WTC11 (cell line): ENCODE measurements around the gene GALNT9. TPM values are rescaled to one million over a fixed set of nuclear protein-coding genes. Genes with fewer than 3 reads are reported as not detected.

Experiments
- ATAC-seq: fragments of 200-7000 bp; cut with Tn5 transposase; 2 replicates; pipeline ENCODE4 v1.10.0; 2021; ENCODE audit warnings: mild to moderate bottlenecking, moderate library complexity
- CTCF ChIA-PET: fragments of 300-600 bp; sonication (Branson Sonifier 250); formaldehyde crosslinking; loops from one replicate; lab custom pipeline; 2021; ENCODE audit warnings: antibody characterized with exemption; lab: Charles Lee
- POLR2A ChIA-PET: fragments of 350-600 bp; sonication (Branson Sonifier 250); formaldehyde crosslinking; loops from one replicate; lab custom pipeline; 2021; ENCODE audit warnings: antibody characterized with exemption; lab: Charles Lee
- DNase-seq: peaks from one replicate; pipeline ENCODE4 v3.0.0; 2021; ENCODE audit warnings: low spot score
- H3K27ac Mint-ChIP-seq: 2 replicates; pipeline ENCODE4 v1.8.0; 2021; ENCODE audit warnings: mixed read lengths
- H3K27me3 Mint-ChIP-seq: 2 replicates; pipeline ENCODE4 v1.8.0; 2021; ENCODE audit warnings: low read depth, mild to moderate bottlenecking, moderate library complexity, mixed read lengths
- H3K36me3 Mint-ChIP-seq: 2 replicates; pipeline ENCODE4 v1.8.0; 2021; ENCODE audit warnings: mixed read lengths
- H3K4me1 Mint-ChIP-seq: 2 replicates; pipeline ENCODE4 v1.8.0; 2022; ENCODE audit warnings: mixed read lengths
- H3K4me3 Mint-ChIP-seq: 2 replicates; pipeline ENCODE4 v1.8.0; 2021; ENCODE audit warnings: mild to moderate bottlenecking, moderate library complexity, mixed read lengths
- H3K9me3 Mint-ChIP-seq: 2 replicates; pipeline ENCODE4 v1.8.0; 2021; ENCODE audit warnings: mixed read lengths
- CREB1 ChIP-seq: sonication (generic); formaldehyde crosslinking; IDR thresholded peaks from 2 replicates; pipeline ENCODE4 v1.8.0; 2023; ENCODE audit warnings: mild to moderate bottlenecking, missing genetic modification reagents
- CREM ChIP-seq: sonication (generic); formaldehyde crosslinking; IDR thresholded peaks from 2 replicates; pipeline ENCODE4 v1.8.1; 2022; ENCODE audit warnings: mild to moderate bottlenecking, missing genetic modification reagents, moderate library complexity
- FOXJ3 ChIP-seq: sonication (generic); formaldehyde crosslinking; IDR thresholded peaks from 2 replicates; pipeline ENCODE4 v1.9.0; 2021; ENCODE audit warnings: missing genetic modification reagents, mild to moderate bottlenecking, borderline replicate concordance
- GRHL2 ChIP-seq: fragments of 250-450 bp; sonication (Bioruptor Pico); IDR thresholded peaks from 2 replicates; pipeline ENCODE4 v1.8.0; 2022; ENCODE audit warnings: mild to moderate bottlenecking, moderate library complexity; ENCODE audit not compliant: insufficient replicate concordance, severe bottlenecking
- NR1H2 ChIP-seq: sonication (generic); formaldehyde crosslinking; IDR thresholded peaks from 2 replicates; pipeline ENCODE4 v1.9.0; 2021; ENCODE audit warnings: mild to moderate bottlenecking, moderate library complexity, missing genetic modification reagents
- NR2C2 ChIP-seq: sonication (generic); formaldehyde crosslinking; IDR thresholded peaks from 2 replicates; pipeline ENCODE4 v1.8.0; 2022; ENCODE audit warnings: mild to moderate bottlenecking, missing genetic modification reagents
- SMAD3 ChIP-seq: sonication (generic); formaldehyde crosslinking; IDR thresholded peaks from 2 replicates; pipeline ENCODE4 v1.8.0; 2022; ENCODE audit warnings: missing genetic modification reagents, mild to moderate bottlenecking, borderline replicate concordance
- SP1 ChIP-seq: sonication (generic); formaldehyde crosslinking; conservative IDR thresholded peaks from 2 replicates; pipeline ENCODE4 v1.8.1; 2022; ENCODE audit warnings: missing genetic modification reagents
- TCF7 ChIP-seq: sonication (generic); formaldehyde crosslinking; IDR thresholded peaks from 2 replicates; pipeline ENCODE4 v1.8.0; 2022; ENCODE audit warnings: mild to moderate bottlenecking, low read depth, missing genetic modification reagents, moderate library complexity
- ZNF138 ChIP-seq: sonication (generic); formaldehyde crosslinking; conservative IDR thresholded peaks from 2 replicates; pipeline ENCODE4 v1.8.1; 2022; ENCODE audit warnings: mild to moderate bottlenecking, moderate library complexity, missing genetic modification reagents
- ZNF219 ChIP-seq: sonication (generic); formaldehyde crosslinking; IDR thresholded peaks from 2 replicates; pipeline ENCODE4 v1.8.0; 2023; ENCODE audit warnings: missing genetic modification reagents, mild to moderate bottlenecking, borderline replicate concordance
- ZNF263 ChIP-seq: sonication (generic); formaldehyde crosslinking; IDR thresholded peaks from 2 replicates; pipeline ENCODE4 v1.8.1; 2022; ENCODE audit warnings: low read depth, mild to moderate bottlenecking, moderate library complexity, missing genetic modification reagents
- ZNF317 ChIP-seq: sonication (generic); formaldehyde crosslinking; IDR thresholded peaks from 2 replicates; pipeline ENCODE4 v1.8.1; 2023; ENCODE audit warnings: low read depth, mild to moderate bottlenecking, moderate library complexity, missing genetic modification reagents, borderline replicate concordance
- ZNF423 ChIP-seq: fragments of 250-450 bp; sonication (Bioruptor Pico); IDR thresholded peaks from 2 replicates; pipeline ENCODE4 v2.1.2; 2022; ENCODE audit warnings: mild to moderate bottlenecking, moderate library complexity
- total RNA-seq: library from RNA; stranded (reverse); gene quantifications from 3 replicates; pipeline ENCODE4 v1.2.3, GENCODE V29; 2021
- TF ChIP-seq, protein P1 (sequence below): sonication (generic); formaldehyde crosslinking; IDR thresholded peaks from 2 replicates; pipeline ENCODE4 v1.8.0; 2022; ENCODE audit warnings: missing genetic modification reagents
- TF ChIP-seq, protein P2 (sequence below): sonication (generic); formaldehyde crosslinking; IDR thresholded peaks from 2 replicates; pipeline ENCODE4 v1.8.1; 2023; ENCODE audit warnings: mild to moderate bottlenecking, missing genetic modification reagents, borderline replicate concordance
- TF ChIP-seq, protein P3 (sequence below): sonication (generic); formaldehyde crosslinking; conservative IDR thresholded peaks from 2 replicates; pipeline ENCODE4 v1.8.1; 2022; ENCODE audit warnings: mild to moderate bottlenecking, missing genetic modification reagents
- TF ChIP-seq, protein P4 (sequence below): sonication (generic); formaldehyde crosslinking; IDR thresholded peaks from 2 replicates; pipeline ENCODE4 v1.8.1; 2022; ENCODE audit warnings: low read depth, missing genetic modification reagents, borderline replicate concordance
- TF ChIP-seq, protein P5 (sequence below): sonication (generic); formaldehyde crosslinking; IDR thresholded peaks from 2 replicates; pipeline ENCODE4 v1.8.0; 2022; ENCODE audit warnings: mild to moderate bottlenecking, missing genetic modification reagents
- TF ChIP-seq, protein P6 (sequence below): fragments of 250-450 bp; sonication (Bioruptor Pico); IDR thresholded peaks from 2 replicates; pipeline ENCODE4 v1.9.0; 2021; ENCODE audit warnings: mild to moderate bottlenecking
- TF ChIP-seq, protein P7 (sequence below): sonication (generic); formaldehyde crosslinking; IDR thresholded peaks from 2 replicates; pipeline ENCODE4 v1.8.0; 2023; ENCODE audit warnings: mild to moderate bottlenecking, missing genetic modification reagents

GALNT9 gene
- total RNA-seq, 1 experiment from 2014 or later: 0.90 TPM

DNA sequence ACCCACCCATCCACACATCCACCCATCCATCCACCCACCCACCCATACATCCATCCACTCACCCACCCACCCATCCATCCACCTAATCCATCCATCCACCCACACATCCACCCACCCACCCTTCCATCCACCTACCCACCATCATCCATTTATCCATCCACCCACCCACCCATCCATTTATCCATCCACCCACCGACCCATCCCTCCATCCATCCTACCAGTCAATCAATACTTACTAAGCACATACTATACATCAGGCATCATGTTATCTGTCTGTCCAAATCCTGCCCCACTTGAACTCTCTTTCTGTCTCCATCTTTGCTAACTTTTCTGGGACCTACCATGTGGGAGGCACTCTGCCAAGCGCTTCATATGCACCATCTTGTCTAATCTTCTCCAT lies 15.4 kb downstream of the GALNT9 start (continued):
- TF ChIP-seq, protein P1, sequence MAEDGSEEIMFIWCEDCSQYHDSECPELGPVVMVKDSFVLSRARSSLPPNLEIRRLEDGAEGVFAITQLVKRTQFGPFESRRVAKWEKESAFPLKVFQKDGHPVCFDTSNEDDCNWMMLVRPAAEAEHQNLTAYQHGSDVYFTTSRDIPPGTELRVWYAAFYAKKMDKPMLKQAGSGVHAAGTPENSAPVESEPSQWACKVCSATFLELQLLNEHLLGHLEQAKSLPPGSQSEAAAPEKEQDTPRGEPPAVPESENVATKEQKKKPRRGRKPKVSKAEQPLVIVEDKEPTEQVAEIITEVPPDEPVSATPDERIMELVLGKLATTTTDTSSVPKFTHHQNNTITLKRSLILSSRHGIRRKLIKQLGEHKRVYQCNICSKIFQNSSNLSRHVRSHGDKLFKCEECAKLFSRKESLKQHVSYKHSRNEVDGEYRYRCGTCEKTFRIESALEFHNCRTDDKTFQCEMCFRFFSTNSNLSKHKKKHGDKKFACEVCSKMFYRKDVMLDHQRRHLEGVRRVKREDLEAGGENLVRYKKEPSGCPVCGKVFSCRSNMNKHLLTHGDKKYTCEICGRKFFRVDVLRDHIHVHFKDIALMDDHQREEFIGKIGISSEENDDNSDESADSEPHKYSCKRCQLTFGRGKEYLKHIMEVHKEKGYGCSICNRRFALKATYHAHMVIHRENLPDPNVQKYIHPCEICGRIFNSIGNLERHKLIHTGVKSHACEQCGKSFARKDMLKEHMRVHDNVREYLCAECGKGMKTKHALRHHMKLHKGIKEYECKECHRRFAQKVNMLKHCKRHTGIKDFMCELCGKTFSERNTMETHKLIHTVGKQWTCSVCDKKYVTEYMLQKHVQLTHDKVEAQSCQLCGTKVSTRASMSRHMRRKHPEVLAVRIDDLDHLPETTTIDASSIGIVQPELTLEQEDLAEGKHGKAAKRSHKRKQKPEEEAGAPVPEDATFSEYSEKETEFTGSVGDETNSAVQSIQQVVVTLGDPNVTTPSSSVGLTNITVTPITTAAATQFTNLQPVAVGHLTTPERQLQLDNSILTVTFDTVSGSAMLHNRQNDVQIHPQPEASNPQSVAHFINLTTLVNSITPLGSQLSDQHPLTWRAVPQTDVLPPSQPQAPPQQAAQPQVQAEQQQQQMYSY (CRISPR knock-in tag): no peak
- TF ChIP-seq ZNF263 (CRISPR knock-in tag) (no peak), SP1 (no peak), NR1H2 (CRISPR knock-in tag) (no peak), TCF7 (CRISPR knock-in tag) (no peak), CREB1 (CRISPR knock-in tag) (no peak), CREM (no peak), ZNF138 (CRISPR knock-in tag) (no peak), ZNF423 (CRISPR knock-in tag) (no peak)
- TF ChIP-seq, protein P2, sequence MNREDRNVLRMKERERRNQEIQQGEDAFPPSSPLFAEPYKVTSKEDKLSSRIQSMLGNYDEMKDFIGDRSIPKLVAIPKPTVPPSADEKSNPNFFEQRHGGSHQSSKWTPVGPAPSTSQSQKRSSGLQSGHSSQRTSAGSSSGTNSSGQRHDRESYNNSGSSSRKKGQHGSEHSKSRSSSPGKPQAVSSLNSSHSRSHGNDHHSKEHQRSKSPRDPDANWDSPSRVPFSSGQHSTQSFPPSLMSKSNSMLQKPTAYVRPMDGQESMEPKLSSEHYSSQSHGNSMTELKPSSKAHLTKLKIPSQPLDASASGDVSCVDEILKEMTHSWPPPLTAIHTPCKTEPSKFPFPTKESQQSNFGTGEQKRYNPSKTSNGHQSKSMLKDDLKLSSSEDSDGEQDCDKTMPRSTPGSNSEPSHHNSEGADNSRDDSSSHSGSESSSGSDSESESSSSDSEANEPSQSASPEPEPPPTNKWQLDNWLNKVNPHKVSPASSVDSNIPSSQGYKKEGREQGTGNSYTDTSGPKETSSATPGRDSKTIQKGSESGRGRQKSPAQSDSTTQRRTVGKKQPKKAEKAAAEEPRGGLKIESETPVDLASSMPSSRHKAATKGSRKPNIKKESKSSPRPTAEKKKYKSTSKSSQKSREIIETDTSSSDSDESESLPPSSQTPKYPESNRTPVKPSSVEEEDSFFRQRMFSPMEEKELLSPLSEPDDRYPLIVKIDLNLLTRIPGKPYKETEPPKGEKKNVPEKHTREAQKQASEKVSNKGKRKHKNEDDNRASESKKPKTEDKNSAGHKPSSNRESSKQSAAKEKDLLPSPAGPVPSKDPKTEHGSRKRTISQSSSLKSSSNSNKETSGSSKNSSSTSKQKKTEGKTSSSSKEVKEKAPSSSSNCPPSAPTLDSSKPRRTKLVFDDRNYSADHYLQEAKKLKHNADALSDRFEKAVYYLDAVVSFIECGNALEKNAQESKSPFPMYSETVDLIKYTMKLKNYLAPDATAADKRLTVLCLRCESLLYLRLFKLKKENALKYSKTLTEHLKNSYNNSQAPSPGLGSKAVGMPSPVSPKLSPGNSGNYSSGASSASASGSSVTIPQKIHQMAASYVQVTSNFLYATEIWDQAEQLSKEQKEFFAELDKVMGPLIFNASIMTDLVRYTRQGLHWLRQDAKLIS: no peak
- TF ChIP-seq, protein P3, sequence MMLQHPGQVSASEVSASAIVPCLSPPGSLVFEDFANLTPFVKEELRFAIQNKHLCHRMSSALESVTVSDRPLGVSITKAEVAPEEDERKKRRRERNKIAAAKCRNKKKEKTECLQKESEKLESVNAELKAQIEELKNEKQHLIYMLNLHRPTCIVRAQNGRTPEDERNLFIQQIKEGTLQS (CRISPR knock-in tag): no peak

DNA sequence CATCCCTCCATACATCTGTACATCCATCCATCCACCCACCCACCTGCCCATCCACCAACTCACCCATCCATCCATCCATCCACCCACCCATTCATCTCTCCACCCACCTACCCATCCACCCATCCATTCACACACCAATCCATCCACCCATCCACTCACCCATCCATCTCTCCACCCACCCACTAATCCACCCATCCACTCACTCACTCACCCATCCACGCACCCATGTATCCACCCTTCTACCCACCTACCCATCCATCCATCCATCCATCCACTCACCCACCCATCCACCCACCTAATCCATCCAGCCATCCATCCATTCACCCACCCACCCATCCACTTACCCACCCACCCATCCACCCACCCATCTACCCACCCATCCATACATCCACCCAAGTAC lies 16.2 kb downstream of the GALNT9 start:
- no peak overlapping the region for H3K27ac Mint-ChIP-seq
- TF ChIP-seq, protein P4, sequence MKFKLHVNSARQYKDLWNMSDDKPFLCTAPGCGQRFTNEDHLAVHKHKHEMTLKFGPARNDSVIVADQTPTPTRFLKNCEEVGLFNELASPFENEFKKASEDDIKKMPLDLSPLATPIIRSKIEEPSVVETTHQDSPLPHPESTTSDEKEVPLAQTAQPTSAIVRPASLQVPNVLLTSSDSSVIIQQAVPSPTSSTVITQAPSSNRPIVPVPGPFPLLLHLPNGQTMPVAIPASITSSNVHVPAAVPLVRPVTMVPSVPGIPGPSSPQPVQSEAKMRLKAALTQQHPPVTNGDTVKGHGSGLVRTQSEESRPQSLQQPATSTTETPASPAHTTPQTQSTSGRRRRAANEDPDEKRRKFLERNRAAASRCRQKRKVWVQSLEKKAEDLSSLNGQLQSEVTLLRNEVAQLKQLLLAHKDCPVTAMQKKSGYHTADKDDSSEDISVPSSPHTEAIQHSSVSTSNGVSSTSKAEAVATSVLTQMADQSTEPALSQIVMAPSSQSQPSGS (CRISPR knock-in tag): no peak
- no peak for TF ChIP-seq SMAD3 (CRISPR knock-in tag)
- TF ChIP-seq, protein P5, sequence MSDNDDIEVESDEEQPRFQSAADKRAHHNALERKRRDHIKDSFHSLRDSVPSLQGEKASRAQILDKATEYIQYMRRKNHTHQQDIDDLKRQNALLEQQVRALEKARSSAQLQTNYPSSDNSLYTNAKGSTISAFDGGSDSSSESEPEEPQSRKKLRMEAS: no peak
- TF ChIP-seq GRHL2 (CRISPR knock-in tag): no peak
- no peak for TF ChIP-seq NR1H2 (CRISPR knock-in tag)
- no peak for TF ChIP-seq FOXJ3
- TF ChIP-seq ZNF219 (CRISPR knock-in tag): no peak
- no peak for TF ChIP-seq NR2C2 (CRISPR knock-in tag)
- no peak for TF ChIP-seq ZNF317 (CRISPR knock-in tag)
- TF ChIP-seq, protein P6, sequence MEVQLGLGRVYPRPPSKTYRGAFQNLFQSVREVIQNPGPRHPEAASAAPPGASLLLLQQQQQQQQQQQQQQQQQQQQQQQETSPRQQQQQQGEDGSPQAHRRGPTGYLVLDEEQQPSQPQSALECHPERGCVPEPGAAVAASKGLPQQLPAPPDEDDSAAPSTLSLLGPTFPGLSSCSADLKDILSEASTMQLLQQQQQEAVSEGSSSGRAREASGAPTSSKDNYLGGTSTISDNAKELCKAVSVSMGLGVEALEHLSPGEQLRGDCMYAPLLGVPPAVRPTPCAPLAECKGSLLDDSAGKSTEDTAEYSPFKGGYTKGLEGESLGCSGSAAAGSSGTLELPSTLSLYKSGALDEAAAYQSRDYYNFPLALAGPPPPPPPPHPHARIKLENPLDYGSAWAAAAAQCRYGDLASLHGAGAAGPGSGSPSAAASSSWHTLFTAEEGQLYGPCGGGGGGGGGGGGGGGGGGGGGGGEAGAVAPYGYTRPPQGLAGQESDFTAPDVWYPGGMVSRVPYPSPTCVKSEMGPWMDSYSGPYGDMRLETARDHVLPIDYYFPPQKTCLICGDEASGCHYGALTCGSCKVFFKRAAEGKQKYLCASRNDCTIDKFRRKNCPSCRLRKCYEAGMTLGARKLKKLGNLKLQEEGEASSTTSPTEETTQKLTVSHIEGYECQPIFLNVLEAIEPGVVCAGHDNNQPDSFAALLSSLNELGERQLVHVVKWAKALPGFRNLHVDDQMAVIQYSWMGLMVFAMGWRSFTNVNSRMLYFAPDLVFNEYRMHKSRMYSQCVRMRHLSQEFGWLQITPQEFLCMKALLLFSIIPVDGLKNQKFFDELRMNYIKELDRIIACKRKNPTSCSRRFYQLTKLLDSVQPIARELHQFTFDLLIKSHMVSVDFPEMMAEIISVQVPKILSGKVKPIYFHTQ (CRISPR knock-in tag): no peak
- TF ChIP-seq, protein P7, sequence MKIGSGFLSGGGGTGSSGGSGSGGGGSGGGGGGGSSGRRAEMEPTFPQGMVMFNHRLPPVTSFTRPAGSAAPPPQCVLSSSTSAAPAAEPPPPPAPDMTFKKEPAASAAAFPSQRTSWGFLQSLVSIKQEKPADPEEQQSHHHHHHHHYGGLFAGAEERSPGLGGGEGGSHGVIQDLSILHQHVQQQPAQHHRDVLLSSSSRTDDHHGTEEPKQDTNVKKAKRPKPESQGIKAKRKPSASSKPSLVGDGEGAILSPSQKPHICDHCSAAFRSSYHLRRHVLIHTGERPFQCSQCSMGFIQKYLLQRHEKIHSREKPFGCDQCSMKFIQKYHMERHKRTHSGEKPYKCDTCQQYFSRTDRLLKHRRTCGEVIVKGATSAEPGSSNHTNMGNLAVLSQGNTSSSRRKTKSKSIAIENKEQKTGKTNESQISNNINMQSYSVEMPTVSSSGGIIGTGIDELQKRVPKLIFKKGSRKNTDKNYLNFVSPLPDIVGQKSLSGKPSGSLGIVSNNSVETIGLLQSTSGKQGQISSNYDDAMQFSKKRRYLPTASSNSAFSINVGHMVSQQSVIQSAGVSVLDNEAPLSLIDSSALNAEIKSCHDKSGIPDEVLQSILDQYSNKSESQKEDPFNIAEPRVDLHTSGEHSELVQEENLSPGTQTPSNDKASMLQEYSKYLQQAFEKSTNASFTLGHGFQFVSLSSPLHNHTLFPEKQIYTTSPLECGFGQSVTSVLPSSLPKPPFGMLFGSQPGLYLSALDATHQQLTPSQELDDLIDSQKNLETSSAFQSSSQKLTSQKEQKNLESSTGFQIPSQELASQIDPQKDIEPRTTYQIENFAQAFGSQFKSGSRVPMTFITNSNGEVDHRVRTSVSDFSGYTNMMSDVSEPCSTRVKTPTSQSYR (CRISPR knock-in tag): no peak

More for the DNA sequence above, 16.2 kb downstream of the GALNT9 start:
- H3K4me1 Mint-ChIP-seq: no peaks in the 10 kb centered on the region
- H3K36me3 Mint-ChIP-seq: 0 out of 2 replicates have a peak, but pooled peaks cover 6% of the 10 kb centered on the region
- no peak overlapping the region for H3K4me3 Mint-ChIP-seq
- H3K9me3 Mint-ChIP-seq: peaks cover 14% of the 10 kb centered on the region
- no peak for ATAC-seq
- peaks cover 48% of the 10 kb centered on the region for H3K27me3 Mint-ChIP-seq
- DNase-seq: no peak
- CTCF ChIA-PET: no interaction called here
- POLR2A ChIA-PET: no interaction called here
